ENCODE results near the gene ZSWIM2.

DNA sequence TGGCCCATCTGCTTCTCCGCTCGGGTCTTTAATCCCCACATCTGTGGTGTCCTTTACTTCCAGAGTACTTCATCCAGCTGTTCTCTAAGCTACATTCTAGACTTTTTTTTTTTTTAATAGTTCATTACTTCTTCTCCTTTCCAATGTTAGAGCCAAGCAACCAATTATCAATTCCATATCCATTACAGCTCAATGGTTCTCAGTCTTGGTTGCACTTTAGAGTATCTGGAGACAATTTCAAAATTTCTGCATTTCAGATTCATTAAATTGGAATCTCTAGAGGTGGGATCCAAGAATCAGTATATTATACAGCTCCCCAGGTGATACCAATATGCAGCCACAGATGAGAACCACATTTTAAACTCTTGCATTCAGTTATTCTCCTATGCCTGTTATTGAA, 43.9 kb upstream of the ZSWIM2 start:
- TF ChIP-seq, protein P1, sequence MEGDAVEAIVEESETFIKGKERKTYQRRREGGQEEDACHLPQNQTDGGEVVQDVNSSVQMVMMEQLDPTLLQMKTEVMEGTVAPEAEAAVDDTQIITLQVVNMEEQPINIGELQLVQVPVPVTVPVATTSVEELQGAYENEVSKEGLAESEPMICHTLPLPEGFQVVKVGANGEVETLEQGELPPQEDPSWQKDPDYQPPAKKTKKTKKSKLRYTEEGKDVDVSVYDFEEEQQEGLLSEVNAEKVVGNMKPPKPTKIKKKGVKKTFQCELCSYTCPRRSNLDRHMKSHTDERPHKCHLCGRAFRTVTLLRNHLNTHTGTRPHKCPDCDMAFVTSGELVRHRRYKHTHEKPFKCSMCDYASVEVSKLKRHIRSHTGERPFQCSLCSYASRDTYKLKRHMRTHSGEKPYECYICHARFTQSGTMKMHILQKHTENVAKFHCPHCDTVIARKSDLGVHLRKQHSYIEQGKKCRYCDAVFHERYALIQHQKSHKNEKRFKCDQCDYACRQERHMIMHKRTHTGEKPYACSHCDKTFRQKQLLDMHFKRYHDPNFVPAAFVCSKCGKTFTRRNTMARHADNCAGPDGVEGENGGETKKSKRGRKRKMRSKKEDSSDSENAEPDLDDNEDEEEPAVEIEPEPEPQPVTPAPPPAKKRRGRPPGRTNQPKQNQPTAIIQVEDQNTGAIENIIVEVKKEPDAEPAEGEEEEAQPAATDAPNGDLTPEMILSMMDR (IDR thresholded peaks at IDR 0.05): no peak
- TF ChIP-seq POLR2A (IDR thresholded peaks at IDR 0.05): no peak
- TF ChIP-seq POLR2AphosphoS5 (IDR thresholded peaks at IDR 0.05): no peak
- TF ChIP-seq EP300 (IDR thresholded peaks at IDR 0.05): no peak

Measured in suprapubic skin (tissue), 4 donors.